Panc1 (cell line): ENCODE results near the gene ADM2. TPM values are rescaled to one million over a fixed set of nuclear protein-coding genes. Genes with fewer than 3 reads are reported as not detected.

ENCODE experiments used
- ATAC-seq: fragments of 200-7000 bp; cut with Tn5 transposase; 2 replicates; pipeline ENCODE4 v1.9.1; 2020; ENCODE audit warnings: mild to moderate bottlenecking, moderate library complexity
- BruUV-seq: library from RNA; stranded (reverse); fragments of 400-500 nt; replicated peaks from 2 replicates; lab custom pipeline; 2021; lab: Mats Ljungman, UMichigan
- CTCF ChIA-PET: fragments of 300-600 bp; sonication (Branson Sonifier 250); formaldehyde crosslinking; loops from one replicate; lab custom pipeline; 2022; ENCODE audit warnings: antibody characterized with exemption; lab: Charles Lee
- POLR2A ChIA-PET: fragments of 300-600 bp; sonication (Branson Sonifier 250); formaldehyde crosslinking; loops from one replicate; lab custom pipeline; 2022; ENCODE audit warnings: antibody characterized with exemption; lab: Charles Lee
- DNase-seq: peaks from one replicate; pipeline ENCODE4 v3.0.0-alpha.2; 2010; ENCODE audit warnings: low read depth, low spot score
- H3K27ac ChIP-seq: 2 replicates; pipeline ENCODE4 v1.5.1; 2011; ENCODE audit warnings: mild to moderate bottlenecking, low read length, inconsistent platforms
- H3K27me3 ChIP-seq: fragments of 200-500 bp; sonication (Bioruptor generic); 2 replicates; pipeline ENCODE4 v1.6.0; 2014; ENCODE audit warnings: low read length, inconsistent platforms; ENCODE audit not compliant: control insufficient read depth, insufficient read depth
- H3K36me3 ChIP-seq: fragments of 200-500 bp; sonication (Bioruptor generic); 2 replicates; pipeline ENCODE4 v1.5.1; 2014; ENCODE audit warnings: inconsistent platforms, mild to moderate bottlenecking, low read length, moderate library complexity; ENCODE audit not compliant: control insufficient read depth, insufficient read depth
- H3K4me1 ChIP-seq: 2 replicates; pipeline ENCODE4 v1.5.1; 2011; ENCODE audit warnings: inconsistent platforms, mild to moderate bottlenecking, low read length, moderate library complexity; ENCODE audit not compliant: control insufficient read depth, insufficient read depth
- H3K4me3 ChIP-seq, 2 experiments: 2 replicates each; pipeline ENCODE4 v1.5.1; 2011 to 2012; ENCODE audit warnings: low read depth in 2 of 2, low read length in 2 of 2, mild to moderate bottlenecking in 2 of 2, inconsistent platforms in 1 of 2, moderate library complexity in 1 of 2
- H3K9me3 ChIP-seq: fragments of 200-500 bp; sonication (Bioruptor generic); 2 replicates; pipeline ENCODE4 v1.5.1; 2014; ENCODE audit warnings: low read depth, mild to moderate bottlenecking, inconsistent platforms, low read length, moderate library complexity; ENCODE audit not compliant: control insufficient read depth, insufficient read depth
- POLR2AphosphoS5 ChIP-seq: IDR thresholded peaks from 2 replicates; pipeline ENCODE4 v1.6.1; 2012; ENCODE audit warnings: mild to moderate bottlenecking, low read depth, low read length, moderate library complexity
- SIN3A ChIP-seq: IDR thresholded peaks from 2 replicates; pipeline ENCODE4 v1.6.1; 2012; ENCODE audit warnings: low read depth, mild to moderate bottlenecking, low read length, moderate library complexity, borderline replicate concordance; ENCODE audit not compliant: insufficient read depth
- TCF7L2 ChIP-seq: IDR thresholded peaks from 2 replicates; pipeline ENCODE4 v1.6.1; 2011; ENCODE audit warnings: mild to moderate bottlenecking, low read depth, low read length, inconsistent platforms
- in situ Hi-C: cut with HindIII; loops from 2 replicates; pipeline ENCODE4 v1.10.0; 2016; ENCODE audit warnings: low sequenced_read_pairs, low pct_unique_long_range_greater_than_20kb
- intact Hi-C: fragments of 100-400 bp; cut with micrococcal nuclease; formaldehyde crosslinking; loops from one replicate; pipeline ENCODE4 v1.10.0; 2022; ENCODE audit not compliant: unreplicated experiment
- total RNA-seq: library from RNA; stranded (reverse); gene quantifications from one replicate; pipeline ENCODE4 v1.2.1, GENCODE V29; 2021; ENCODE audit not compliant: unreplicated experiment
- TF ChIP-seq, protein P1 (sequence below), 2 experiments: IDR thresholded peaks; 2 replicates each; pipeline ENCODE4 v1.6.1; 2011 to 2012; ENCODE audit warnings: low read depth in 2 of 2, control low read depth in 1 of 2, low read length in 1 of 2, mild to moderate bottlenecking in 1 of 2, moderate library complexity in 1 of 2; ENCODE audit not compliant: insufficient read depth in 1 of 2
- TF ChIP-seq, protein P2 (sequence below): fragments of 450-650 bp; IDR thresholded peaks from 2 replicates; pipeline ENCODE4 v1.5.1; 2017; ENCODE audit warnings: mild to moderate bottlenecking

ADM2 gene
- total RNA-seq, 1 experiment from 2014 or later, result 3.9 TPM

DNA sequence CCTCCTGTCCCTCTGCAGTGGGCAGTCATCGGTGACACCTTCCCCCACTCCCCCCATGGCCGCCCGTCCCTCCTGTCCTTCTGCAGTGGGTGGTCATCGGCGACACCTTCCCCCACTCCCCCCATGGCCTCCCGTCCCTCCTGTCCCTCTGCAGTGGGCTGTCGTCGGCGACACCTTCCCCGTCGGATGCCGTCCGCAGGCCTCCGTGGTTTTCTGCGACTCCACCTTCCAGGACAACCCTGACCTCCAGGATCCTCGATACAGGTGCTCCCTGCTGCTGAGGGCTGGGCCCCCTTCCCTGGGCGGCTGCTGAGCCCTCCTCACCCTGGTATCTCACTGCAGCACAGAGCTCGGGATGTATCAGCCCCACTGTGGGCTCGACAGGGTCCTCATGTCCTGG, 7.5 kb downstream of the ADM2 start:
- Histone ChIP-seq H3K27me3 (no peaks in the 10 kb centered on the region), H3K36me3 (no peaks in the 10 kb centered on the region), H3K9me3 (no peaks in the 10 kb centered on the region), H3K4me3 (no peak overlapping the region), H3K4me1 (peaks cover 13% of the 10 kb centered on the region), H3K27ac (no peak overlapping the region)
- ChIA-PET POLR2A (no interaction called here), CTCF (interaction anchor here (0.7 kb wide), 1 partner anchor 280 kb away, joined by 7 read pairs; no protein-coding TSS in a partner anchor)
- BruUV-seq, result no TSS peak
- intact Hi-C loops, result no loop called here
- in situ Hi-C loops, result no loop called here
- DNase-seq, result no peak
- no peak for TF ChIP-seq POLR2AphosphoS5
- TF ChIP-seq TCF7L2, result no peak
- TF ChIP-seq SIN3A, result no peak
- TF ChIP-seq, protein P1, sequence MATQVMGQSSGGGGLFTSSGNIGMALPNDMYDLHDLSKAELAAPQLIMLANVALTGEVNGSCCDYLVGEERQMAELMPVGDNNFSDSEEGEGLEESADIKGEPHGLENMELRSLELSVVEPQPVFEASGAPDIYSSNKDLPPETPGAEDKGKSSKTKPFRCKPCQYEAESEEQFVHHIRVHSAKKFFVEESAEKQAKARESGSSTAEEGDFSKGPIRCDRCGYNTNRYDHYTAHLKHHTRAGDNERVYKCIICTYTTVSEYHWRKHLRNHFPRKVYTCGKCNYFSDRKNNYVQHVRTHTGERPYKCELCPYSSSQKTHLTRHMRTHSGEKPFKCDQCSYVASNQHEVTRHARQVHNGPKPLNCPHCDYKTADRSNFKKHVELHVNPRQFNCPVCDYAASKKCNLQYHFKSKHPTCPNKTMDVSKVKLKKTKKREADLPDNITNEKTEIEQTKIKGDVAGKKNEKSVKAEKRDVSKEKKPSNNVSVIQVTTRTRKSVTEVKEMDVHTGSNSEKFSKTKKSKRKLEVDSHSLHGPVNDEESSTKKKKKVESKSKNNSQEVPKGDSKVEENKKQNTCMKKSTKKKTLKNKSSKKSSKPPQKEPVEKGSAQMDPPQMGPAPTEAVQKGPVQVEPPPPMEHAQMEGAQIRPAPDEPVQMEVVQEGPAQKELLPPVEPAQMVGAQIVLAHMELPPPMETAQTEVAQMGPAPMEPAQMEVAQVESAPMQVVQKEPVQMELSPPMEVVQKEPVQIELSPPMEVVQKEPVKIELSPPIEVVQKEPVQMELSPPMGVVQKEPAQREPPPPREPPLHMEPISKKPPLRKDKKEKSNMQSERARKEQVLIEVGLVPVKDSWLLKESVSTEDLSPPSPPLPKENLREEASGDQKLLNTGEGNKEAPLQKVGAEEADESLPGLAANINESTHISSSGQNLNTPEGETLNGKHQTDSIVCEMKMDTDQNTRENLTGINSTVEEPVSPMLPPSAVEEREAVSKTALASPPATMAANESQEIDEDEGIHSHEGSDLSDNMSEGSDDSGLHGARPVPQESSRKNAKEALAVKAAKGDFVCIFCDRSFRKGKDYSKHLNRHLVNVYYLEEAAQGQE (IDR thresholded peaks at IDR 0.05; ENCODE audit: insufficient read depth in 1 of 2, low read depth in 2 of 2, low read length in 1 of 2), result no peak
- TF ChIP-seq, protein P2, sequence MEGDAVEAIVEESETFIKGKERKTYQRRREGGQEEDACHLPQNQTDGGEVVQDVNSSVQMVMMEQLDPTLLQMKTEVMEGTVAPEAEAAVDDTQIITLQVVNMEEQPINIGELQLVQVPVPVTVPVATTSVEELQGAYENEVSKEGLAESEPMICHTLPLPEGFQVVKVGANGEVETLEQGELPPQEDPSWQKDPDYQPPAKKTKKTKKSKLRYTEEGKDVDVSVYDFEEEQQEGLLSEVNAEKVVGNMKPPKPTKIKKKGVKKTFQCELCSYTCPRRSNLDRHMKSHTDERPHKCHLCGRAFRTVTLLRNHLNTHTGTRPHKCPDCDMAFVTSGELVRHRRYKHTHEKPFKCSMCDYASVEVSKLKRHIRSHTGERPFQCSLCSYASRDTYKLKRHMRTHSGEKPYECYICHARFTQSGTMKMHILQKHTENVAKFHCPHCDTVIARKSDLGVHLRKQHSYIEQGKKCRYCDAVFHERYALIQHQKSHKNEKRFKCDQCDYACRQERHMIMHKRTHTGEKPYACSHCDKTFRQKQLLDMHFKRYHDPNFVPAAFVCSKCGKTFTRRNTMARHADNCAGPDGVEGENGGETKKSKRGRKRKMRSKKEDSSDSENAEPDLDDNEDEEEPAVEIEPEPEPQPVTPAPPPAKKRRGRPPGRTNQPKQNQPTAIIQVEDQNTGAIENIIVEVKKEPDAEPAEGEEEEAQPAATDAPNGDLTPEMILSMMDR, result no peak
- ATAC-seq, result no peak

DNA sequence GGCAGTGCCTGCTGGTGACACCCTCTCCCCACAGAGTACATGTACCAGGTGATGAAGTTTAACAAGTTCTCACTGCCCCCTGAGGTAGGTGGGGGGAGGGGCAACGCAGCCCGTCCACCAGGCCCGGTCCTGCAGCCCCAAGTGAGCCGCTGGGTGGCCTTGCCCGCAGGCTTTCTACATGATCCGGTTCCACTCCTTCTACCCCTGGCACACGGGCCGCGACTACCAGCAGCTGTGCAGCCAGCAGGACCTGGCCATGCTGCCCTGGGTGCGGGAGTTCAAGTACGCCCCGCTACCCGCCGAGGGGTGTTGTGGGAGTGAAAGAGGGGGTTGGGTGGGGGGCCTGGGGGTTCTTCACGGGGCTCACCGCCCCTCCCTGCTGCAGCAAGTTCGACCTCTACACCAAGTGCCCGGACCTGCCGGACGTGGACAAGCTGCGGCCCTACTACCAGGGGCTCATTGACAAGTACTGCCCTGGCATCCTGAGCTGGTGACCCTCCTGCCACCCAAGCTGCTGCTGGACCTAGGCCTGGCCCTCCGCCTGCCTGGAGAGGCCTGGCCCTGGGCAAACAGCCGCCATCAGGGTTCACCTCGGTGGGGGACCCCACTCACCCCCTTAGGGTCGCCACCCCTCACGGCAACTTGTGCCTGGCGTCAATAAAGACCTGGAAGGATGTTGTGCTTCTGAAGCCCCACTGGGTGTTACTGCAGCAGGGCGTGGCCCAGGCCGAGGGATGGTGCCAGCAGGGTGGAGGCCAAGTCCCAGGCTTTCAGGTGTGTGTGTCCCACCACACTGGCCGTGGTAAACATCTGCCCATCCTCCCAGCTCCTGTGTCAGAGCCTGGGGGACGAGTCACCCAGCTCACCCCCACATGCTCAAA, 8.3 kb downstream of the ADM2 start:
- Histone ChIP-seq H3K4me3 (no peak overlapping the region), H3K27ac (no peak overlapping the region), H3K4me1 (peaks cover 13% of the 10 kb centered on the region), H3K36me3 (no peaks in the 10 kb centered on the region), H3K9me3 (no peaks in the 10 kb centered on the region), H3K27me3 (no peaks in the 10 kb centered on the region)
- in situ Hi-C loops (no loop called here), intact Hi-C loops (no loop called here)
- no TSS peak for BruUV-seq
- POLR2A ChIA-PET, result no interaction called here
- DNase-seq (no peak), ATAC-seq (no peak)
- CTCF ChIA-PET, result interaction anchor here (0.7 kb wide), 1 partner anchor 281 kb away, joined by 7 read pairs; no protein-coding TSS in a partner anchor
- TF ChIP-seq, protein P1 (IDR thresholded peaks at IDR 0.05; ENCODE audit: insufficient read depth in 1 of 2, low read depth in 2 of 2, low read length in 1 of 2), result no peak
- TF ChIP-seq POLR2AphosphoS5 (no peak), SIN3A (no peak), TCF7L2 (no peak)
- TF ChIP-seq, protein P2, result no peak
